ENCODE data around the gene GARRE1. TPM values are rescaled to one million over a fixed set of nuclear protein-coding genes. Genes with fewer than 3 reads are reported as not detected.
A peak's percentile ranks its signal among the peaks of the same experiment; 100 is the strongest.

Gene GARRE1
- total RNA-seq, 2 donors from 2014 or later, result 13.0 to 26.7 TPM

GRCh38 chr19:34300962-34301361 lies 46.6 kb downstream of the GARRE1 start:
- H3K4me1 ChIP-seq, result peaks cover 14% of the 10 kb centered on the region
- H3K27ac ChIP-seq, result peak overlapping the region; percentile 79
- H3K36me3 ChIP-seq, result no peaks in the 10 kb centered on the region

More at GRCh38 chr19:34300962-34301361, 46.6 kb downstream of the GARRE1 start:
- Histone ChIP-seq H3K9me3 (no peaks in the 10 kb centered on the region), H3K9ac (ENCODE audit: low read depth in 2 of 2, low read length in 2 of 2) (peak overlapping the region in 1 of 2 donors; percentile 52), H3K27me3 (no peaks in the 10 kb centered on the region), H3K4me3 (no peak overlapping the region)
- intact Hi-C loops (cut with DNase I), result no loop called here
- TF ChIP-seq, protein P1, sequence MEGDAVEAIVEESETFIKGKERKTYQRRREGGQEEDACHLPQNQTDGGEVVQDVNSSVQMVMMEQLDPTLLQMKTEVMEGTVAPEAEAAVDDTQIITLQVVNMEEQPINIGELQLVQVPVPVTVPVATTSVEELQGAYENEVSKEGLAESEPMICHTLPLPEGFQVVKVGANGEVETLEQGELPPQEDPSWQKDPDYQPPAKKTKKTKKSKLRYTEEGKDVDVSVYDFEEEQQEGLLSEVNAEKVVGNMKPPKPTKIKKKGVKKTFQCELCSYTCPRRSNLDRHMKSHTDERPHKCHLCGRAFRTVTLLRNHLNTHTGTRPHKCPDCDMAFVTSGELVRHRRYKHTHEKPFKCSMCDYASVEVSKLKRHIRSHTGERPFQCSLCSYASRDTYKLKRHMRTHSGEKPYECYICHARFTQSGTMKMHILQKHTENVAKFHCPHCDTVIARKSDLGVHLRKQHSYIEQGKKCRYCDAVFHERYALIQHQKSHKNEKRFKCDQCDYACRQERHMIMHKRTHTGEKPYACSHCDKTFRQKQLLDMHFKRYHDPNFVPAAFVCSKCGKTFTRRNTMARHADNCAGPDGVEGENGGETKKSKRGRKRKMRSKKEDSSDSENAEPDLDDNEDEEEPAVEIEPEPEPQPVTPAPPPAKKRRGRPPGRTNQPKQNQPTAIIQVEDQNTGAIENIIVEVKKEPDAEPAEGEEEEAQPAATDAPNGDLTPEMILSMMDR (IDR thresholded peaks at IDR 0.05), result no peak
- peak; percentile 57 for DNase-seq

Other genes starting within 250 kb of the GARRE1 start
- 100 to 1,000 TPM in 1 of 2 donors, 10 to 100 TPM in 1; 80.5 to 105 TPM for gene LSM14A, start 82.0 kb upstream of the GARRE1 start, total RNA-seq
- gene GPI, start 110.6 kb downstream of the GARRE1 start, total RNA-seq, result 100 to 1,000 TPM; 470 to 592 TPM
- 1 to 10 TPM; 5.9 to 9.9 TPM for gene PDCD2L, start 149.8 kb downstream of the GARRE1 start, total RNA-seq
- gene UBA2, start 173.8 kb downstream of the GARRE1 start, total RNA-seq, result 10 to 100 TPM; 53.7 to 64.4 TPM
- 1 to 10 TPM; 2.1 to 3.6 TPM for gene WTIP, start 227.2 kb downstream of the GARRE1 start, total RNA-seq